Sciatic nerve (tissue), 2 donors: ENCODE results near the gene ASH1L. TPM values are rescaled to one million over a fixed set of nuclear protein-coding genes. Genes with fewer than 3 reads are reported as not detected.
"Not testable (repeated sequence)": the region's sequence is repeated elsewhere in the genome, so short reads cannot be mapped to it uniquely, and the experiment has no call there.

ENCODE experiments used
- ATAC-seq: fragments of 200-7000 bp; cut with Tn5 transposase; one replicate; pipeline ENCODE4 v1.9.1; 2020; ENCODE audit warnings: mild to moderate bottlenecking, moderate library complexity
- DNase-seq: peaks from one replicate; pipeline ENCODE4 v3.0.0-alpha.2; 2020; ENCODE audit warnings: low spot score
- intact Hi-C: fragments of 100-400 bp; cut with DNase I; formaldehyde crosslinking; loops from one replicate; pipeline ENCODE4 v1.14.2; 2022
- total RNA-seq: library from RNA; stranded (reverse); fragmentation: NEBNext Ultra II Directional; extraction: Animal tissue kit (Norgen Biotek cat#: 25700); gene quantifications from one replicate; pipeline ENCODE4 v1.2.1, GENCODE V29; 2021
- donor health status: DM: no; HTN: no; CAD: no.
- donor health status: DM: no; HTN: no; CAD: no.

ASH1L gene
- total RNA-seq, 1 donor from 2014 or later = 129 TPM

- no peak for ATAC-seq
- intact Hi-C loops = no loop called here
These were observed 53.5 kb downstream of the ASH1L start for GRCh38 chr1:155509064-155509463.

GRCh38 chr1:155507945-155508344 lies 54.7 kb downstream of the ASH1L start:
- intact Hi-C loops = no loop called here
- ATAC-seq (no peak), DNase-seq (no peak)

More at GRCh38 chr1:155509064-155509463, 53.5 kb downstream of the ASH1L start:
- no peak for DNase-seq

- ATAC-seq, intact Hi-C loops, DNase-seq: not testable (repeated sequence)
These were observed 56.6 kb downstream of the ASH1L start for GRCh38 chr1:155505963-155506362.

- DNase-seq (no peak), ATAC-seq (peak; percentile 60)
- intact Hi-C loops = no loop called here
These were observed 58.4 kb downstream of the ASH1L start for GRCh38 chr1:155504207-155504606.

- intact Hi-C loops = no loop called here
- no peak for DNase-seq
These were observed 62.5 kb downstream of the ASH1L start for GRCh38 chr1:155499953-155500639.

GRCh38 chr1:155499263-155499662 lies 63.3 kb downstream of the ASH1L start:
- ATAC-seq (no peak), DNase-seq (no peak)
- intact Hi-C loops = no loop called here

More at GRCh38 chr1:155499953-155500639, 62.5 kb downstream of the ASH1L start:
- ATAC-seq = no peak

- DNase-seq, ATAC-seq, intact Hi-C loops: not testable (repeated sequence)
These were observed 69.0 kb downstream of the ASH1L start for GRCh38 chr1:155493595-155493994.

GRCh38 chr1:155488419-155488818 lies 74.2 kb downstream of the ASH1L start:
- ATAC-seq, DNase-seq, intact Hi-C loops: not testable (repeated sequence)

- intact Hi-C loops = no loop called here
- ATAC-seq = no peak
- DNase-seq = no peak
These were observed 75.1 kb downstream of the ASH1L start for GRCh38 chr1:155487541-155487940.

GRCh38 chr1:155486952-155487351 lies 75.7 kb downstream of the ASH1L start:
- intact Hi-C loops, ATAC-seq: not testable (repeated sequence)

GRCh38 chr1:155485945-155486344 lies 76.7 kb downstream of the ASH1L start:
- ATAC-seq = peak; percentile 32
- no peak for DNase-seq
- intact Hi-C loops = no loop called here

More at GRCh38 chr1:155486952-155487351, 75.7 kb downstream of the ASH1L start:
- not testable (repeated sequence) for DNase-seq

- ATAC-seq = no peak
- intact Hi-C loops = no loop called here
- DNase-seq = no peak
These were observed 77.4 kb downstream of the ASH1L start for GRCh38 chr1:155485222-155485621.

- DNase-seq (no peak), ATAC-seq (no peak)
- intact Hi-C loops = no loop called here
These were observed 80.8 kb downstream of the ASH1L start for GRCh38 chr1:155481741-155482241.

GRCh38 chr1:155479205-155479604 lies 83.4 kb downstream of the ASH1L start:
- DNase-seq = no peak
- ATAC-seq = no peak
- intact Hi-C loops = no loop called here

- intact Hi-C loops = no loop called here
- ATAC-seq (no peak), DNase-seq (no peak)
These were observed 84.2 kb downstream of the ASH1L start for GRCh38 chr1:155478270-155478852.

GRCh38 chr1:155474146-155474545 lies 88.5 kb downstream of the ASH1L start:
- ATAC-seq (no peak), DNase-seq (no peak)
- intact Hi-C loops = no loop called here

GRCh38 chr1:155473151-155473821 lies 89.3 kb downstream of the ASH1L start:
- DNase-seq = no peak
- intact Hi-C loops = no loop called here
- peak; percentile 26 for ATAC-seq

GRCh38 chr1:155472491-155473083 lies 90.0 kb downstream of the ASH1L start:
- intact Hi-C loops = no loop called here
- ATAC-seq = peak; percentile 77

GRCh38 chr1:155471891-155472290 lies 90.7 kb downstream of the ASH1L start:
- DNase-seq (no peak), ATAC-seq (no peak)
- intact Hi-C loops = no loop called here

More at GRCh38 chr1:155472491-155473083, 90.0 kb downstream of the ASH1L start:
- DNase-seq = no peak
